Prostate gland (tissue), 2 donors: Measurements from ENCODE around the gene GRAMD1B. TPM values are rescaled to one million over a fixed set of nuclear protein-coding genes. Genes with fewer than 3 reads are reported as not detected.
"Not testable (repeated sequence)": the region's sequence is repeated elsewhere in the genome, so short reads cannot be mapped to it uniquely, and the experiment has no call there.

Source experiments
- DNase-seq: peaks from one replicate; pipeline ENCODE4 v3.0.0-alpha.2; 2019; ENCODE audit warnings: low spot score
- H3K27ac ChIP-seq, 2 donors: fragments of 200-600 bp; sonication (generic); 2 replicates each; pipeline ENCODE4 v1.5.1; 2017 to 2019
- H3K27me3 ChIP-seq: fragments of 200-600 bp; sonication (generic); replicated peaks from 2 replicates; pipeline ENCODE4 v1.5.1; 2019; ENCODE audit not compliant: insufficient read depth
- H3K36me3 ChIP-seq, 2 donors: fragments of 200-600 bp; sonication (generic); 1 replicate in 1 of 2; 2 replicates in 1 of 2; pipeline versions ENCODE4 v1.5.1 to v1.8.1; 2017 to 2019
- H3K4me1 ChIP-seq: fragments of 200-600 bp; sonication (generic); replicated peaks from 2 replicates; pipeline ENCODE4 v1.5.1; 2019
- H3K4me3 ChIP-seq, 2 donors: fragments of 200-600 bp; sonication (generic); 2 replicates each; pipeline ENCODE4 v1.5.1; 2017 to 2019
- H3K9me3 ChIP-seq: fragments of 200-600 bp; sonication (generic); 2 replicates; pipeline ENCODE4 v1.5.1; 2017
- CTCF ChIP-seq, 4 experiments: fragments of 200-600 bp in 2 of 4; fragments of 450-650 bp in 2 of 4; sonication (generic) in 2 of 4; IDR thresholded peaks; 1 replicate in 3 of 4; 2 replicates in 1 of 4; pipeline ENCODE4 v1.5.1; 2016 to 2019; ENCODE audit warnings: antibody characterized with exemption in 4 of 4, mild to moderate bottlenecking in 2 of 4, moderate library complexity in 2 of 4
- POLR2A ChIP-seq: fragments of 450-650 bp; IDR thresholded peaks from one replicate; pipeline ENCODE4 v1.6.1; 2016; ENCODE audit warnings: antibody characterized with exemption, mild to moderate bottlenecking
- POLR2AphosphoS5 ChIP-seq: sonication (generic); formaldehyde crosslinking; IDR thresholded peaks from one replicate; pipeline ENCODE4 v1.6.1; 2017; ENCODE audit warnings: antibody characterized with exemption
- WGBS: methylation state at CpG from one replicate; pipeline ENCODE4 v1.1.5; 2018; 5-methylcytosine and 5-hydroxymethylcytosine counted together
- intact Hi-C: fragments of 100-400 bp; cut with DNase I; formaldehyde crosslinking; loops from one replicate; pipeline ENCODE4 v1.14.2; 2022
- total RNA-seq, 2 donors: library from RNA; depleted of rRNA; stranded (reverse); fragments of >200 nt; gene quantifications; one replicate each; pipeline ENCODE4 v1.1.0, GENCODE V29; 2016

The GRAMD1B gene
- total RNA-seq, 2 donors from 2014 or later, result 4.5 to 27.2 TPM

GRCh38 chr11:123570939-123571580 is 141.0 kb downstream of the GRAMD1B start:
- no peak for DNase-seq
- Histone ChIP-seq H3K4me1 (no peaks in the 10 kb centered on the region), H3K4me3 (no peak overlapping the region), H3K36me3 (no peaks in the 10 kb centered on the region), H3K27me3 (no peaks in the 10 kb centered on the region), H3K9me3 (no peaks in the 10 kb centered on the region), H3K27ac (no peak overlapping the region)
- 79% methylated on average over 9 of the region's 9 CpGs for WGBS
- no peak for TF ChIP-seq POLR2A
- no peak for TF ChIP-seq POLR2AphosphoS5
- no peak for TF ChIP-seq CTCF (IDR thresholded peaks at IDR 0.05)
- intact Hi-C loops, result no loop called here

- WGBS, result 94% methylated on average over 21 of the region's 21 CpGs
- H3K27me3 ChIP-seq, DNase-seq, H3K9me3 ChIP-seq, H3K36me3 ChIP-seq, H3K4me3 ChIP-seq, intact Hi-C loops, H3K27ac ChIP-seq, H3K4me1 ChIP-seq: not testable (repeated sequence)
These were observed 142.7 kb downstream of the GRAMD1B start for GRCh38 chr11:123572791-123573190.

GRCh38 chr11:123573286-123573685 is 143.2 kb downstream of the GRAMD1B start:
- no peak for TF ChIP-seq POLR2AphosphoS5
- no peak for TF ChIP-seq CTCF (IDR thresholded peaks at IDR 0.05)
- TF ChIP-seq POLR2A, result no peak
- H3K36me3 ChIP-seq, result no peaks in the 10 kb centered on the region
- H3K27ac ChIP-seq, result no peak overlapping the region
- H3K4me3 ChIP-seq, result no peak overlapping the region
- DNase-seq, result no peak
- intact Hi-C loops, result no loop called here
- H3K4me1 ChIP-seq, result no peaks in the 10 kb centered on the region
- 44% methylated on average over 2 of the region's 2 CpGs for WGBS
- H3K9me3 ChIP-seq, result no peaks in the 10 kb centered on the region
- no peaks in the 10 kb centered on the region for H3K27me3 ChIP-seq

DNA sequence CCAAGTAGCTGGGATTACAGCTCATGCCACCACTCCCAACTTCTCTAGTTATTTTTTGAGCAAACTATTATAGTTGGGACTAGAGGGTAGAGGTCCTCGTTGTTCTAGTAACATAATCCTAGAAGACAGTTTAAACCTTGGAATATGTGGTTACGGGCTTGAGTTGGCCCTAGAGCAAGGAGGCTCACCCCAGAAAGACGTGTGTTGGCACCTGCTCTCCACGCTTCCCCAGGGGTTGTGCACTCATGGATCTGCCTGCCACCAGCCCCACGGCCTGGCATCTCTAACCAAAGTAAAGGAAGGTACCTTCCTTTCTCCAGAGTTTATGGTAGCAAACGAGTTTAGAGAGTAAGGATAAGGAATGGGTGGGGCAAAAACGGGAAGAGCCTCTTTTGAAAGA is 145.4 kb downstream of the GRAMD1B start:
- no peak for TF ChIP-seq CTCF (IDR thresholded peaks at IDR 0.05)
- Histone ChIP-seq H3K9me3 (no peaks in the 10 kb centered on the region), H3K4me3 (no peak overlapping the region), H3K27ac (no peak overlapping the region), H3K4me1 (no peaks in the 10 kb centered on the region), H3K36me3 (no peaks in the 10 kb centered on the region), H3K27me3 (no peaks in the 10 kb centered on the region)
- no peak for DNase-seq
- intact Hi-C loops, result no loop called here
- 70% methylated on average over 7 of the region's 7 CpGs for WGBS

DNA sequence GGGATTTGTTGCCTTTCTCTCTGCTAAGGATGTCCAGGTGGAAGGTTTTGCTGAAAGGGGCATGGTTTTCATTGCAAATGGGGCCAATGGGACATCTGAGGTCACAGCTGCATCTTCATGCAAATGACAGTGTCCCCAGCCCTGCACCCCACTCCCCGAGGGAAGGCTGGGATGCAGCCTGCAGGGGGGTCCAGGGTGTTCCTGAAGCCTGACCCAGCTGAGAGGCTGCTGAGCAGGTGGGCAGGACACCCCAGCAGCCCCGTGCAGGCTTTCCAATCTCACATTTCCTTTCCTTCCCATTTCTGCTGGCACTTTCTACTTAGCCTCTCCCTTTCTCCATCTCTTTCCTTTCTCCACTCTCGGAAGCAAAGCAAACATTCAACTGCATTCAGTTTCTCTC is 146.0 kb downstream of the GRAMD1B start:
- intact Hi-C loops, result no loop called here

More for the DNA sequence above, 146.0 kb downstream of the GRAMD1B start:
- no peak for DNase-seq
- H3K27me3 ChIP-seq, result no peaks in the 10 kb centered on the region
- H3K27ac ChIP-seq, result no peak overlapping the region
- no peak overlapping the region for H3K4me3 ChIP-seq
- H3K4me1 ChIP-seq, result no peaks in the 10 kb centered on the region
- no peaks in the 10 kb centered on the region for H3K36me3 ChIP-seq
- WGBS, result 61% methylated on average over 3 of the region's 3 CpGs
- no peaks in the 10 kb centered on the region for H3K9me3 ChIP-seq
- no peak for TF ChIP-seq POLR2A
- TF ChIP-seq CTCF (IDR thresholded peaks at IDR 0.05), result no peak
- no peak for TF ChIP-seq POLR2AphosphoS5
